ENCODE measurements around the gene ATP8B4.
"Not testable (repeated sequence)": the region's sequence is repeated elsewhere in the genome, so short reads cannot be mapped to it uniquely, and the experiment has no call there.

The ATP8B4 gene

DNA sequence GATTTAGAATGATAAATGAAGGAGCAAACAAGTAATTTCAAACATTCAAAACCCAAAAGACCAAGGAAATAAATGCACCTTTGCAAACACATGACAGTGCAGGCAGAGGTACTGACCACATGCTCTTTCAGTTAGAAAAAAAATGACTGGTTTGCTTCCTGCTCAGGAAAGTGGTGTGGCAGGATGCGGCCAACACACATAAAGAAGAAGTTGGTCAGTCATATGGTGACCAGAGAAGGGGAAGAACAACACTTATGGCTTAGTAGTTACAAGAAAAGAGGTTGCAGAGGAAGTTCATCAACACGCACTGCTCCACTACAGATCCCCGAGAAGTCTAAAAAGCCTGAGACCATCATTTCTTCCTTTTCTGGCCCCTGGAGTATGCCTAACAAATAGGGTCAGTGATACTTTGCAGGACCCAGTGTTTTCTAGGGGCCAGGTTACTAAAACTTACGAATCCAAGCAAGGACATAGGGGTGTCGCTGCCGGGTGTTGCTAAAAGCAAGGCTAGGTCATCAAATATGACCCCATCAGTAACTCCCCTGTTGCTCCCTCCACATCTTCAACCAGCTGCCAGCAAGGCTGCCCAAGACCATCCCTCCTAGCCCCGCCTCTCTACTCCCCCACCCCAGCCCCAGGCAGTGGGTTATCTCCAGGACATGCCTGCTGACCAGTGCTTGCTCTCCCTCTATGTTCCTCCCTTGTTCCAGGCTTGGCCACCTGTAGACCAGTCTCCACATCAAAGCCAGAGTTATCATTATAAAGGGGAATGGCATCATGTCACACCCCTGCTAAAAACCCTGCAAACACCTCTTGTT, 11.2 kb downstream of the ATP8B4 start:
- DNase-seq: no peak

DNA sequence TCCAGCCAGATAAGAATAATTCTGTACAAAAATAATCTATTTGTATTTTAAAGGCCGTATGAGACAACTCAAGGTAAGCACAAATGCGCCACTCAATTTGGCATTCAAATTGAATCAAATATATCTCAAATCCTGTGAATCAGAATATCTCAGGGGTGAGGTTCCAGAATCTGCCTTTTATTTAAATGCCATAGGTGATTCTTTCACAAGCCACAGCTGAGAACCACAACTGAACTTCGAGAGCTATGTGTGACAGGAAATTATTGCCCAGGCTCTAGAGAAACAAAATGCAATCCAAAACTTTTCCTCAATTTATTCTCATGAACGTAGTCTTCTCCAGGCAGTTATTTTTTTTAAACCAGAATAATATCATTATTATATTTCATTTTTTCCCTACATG, 11.9 kb downstream of the ATP8B4 start:
- no peak for DNase-seq

DNA sequence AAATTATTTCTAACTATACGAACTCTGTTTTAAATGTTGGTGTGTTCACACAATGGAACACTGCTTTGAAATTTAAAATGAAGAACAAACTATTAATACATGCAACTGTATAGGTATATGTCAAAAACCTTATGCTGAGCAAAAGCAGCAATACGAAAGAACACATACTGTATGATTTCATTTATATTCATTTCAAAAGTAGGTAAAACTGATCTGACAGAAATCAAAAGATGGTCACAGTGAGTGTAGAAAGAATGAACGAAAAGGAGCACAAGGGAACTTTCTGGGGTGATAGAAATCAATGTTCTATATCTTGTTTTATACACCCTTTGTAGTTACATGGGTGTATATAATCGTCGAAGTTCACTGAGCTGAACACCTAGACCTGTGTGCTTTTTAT, 12.6 kb downstream of the ATP8B4 start:
- DNase-seq: no peak

DNA sequence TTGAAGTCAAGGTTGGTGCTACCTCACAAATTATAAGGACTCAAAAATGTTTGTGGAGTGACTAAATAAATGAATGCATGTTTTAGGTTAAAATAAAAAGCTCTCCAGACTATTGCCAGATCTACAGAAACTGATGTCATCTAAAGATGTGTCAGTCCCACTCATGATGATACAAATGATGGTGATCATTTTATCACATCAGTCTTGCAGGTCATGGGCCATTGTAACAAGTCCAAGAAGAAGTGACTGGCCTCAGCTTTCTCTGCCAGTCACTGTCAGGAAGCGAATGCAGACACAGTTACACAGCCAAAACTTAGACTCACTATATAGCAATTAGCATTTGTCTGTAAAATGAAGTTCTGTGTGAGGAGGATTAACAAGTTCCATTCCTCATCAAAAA, 18.5 kb downstream of the ATP8B4 start:
- DNase-seq: no peak

DNA sequence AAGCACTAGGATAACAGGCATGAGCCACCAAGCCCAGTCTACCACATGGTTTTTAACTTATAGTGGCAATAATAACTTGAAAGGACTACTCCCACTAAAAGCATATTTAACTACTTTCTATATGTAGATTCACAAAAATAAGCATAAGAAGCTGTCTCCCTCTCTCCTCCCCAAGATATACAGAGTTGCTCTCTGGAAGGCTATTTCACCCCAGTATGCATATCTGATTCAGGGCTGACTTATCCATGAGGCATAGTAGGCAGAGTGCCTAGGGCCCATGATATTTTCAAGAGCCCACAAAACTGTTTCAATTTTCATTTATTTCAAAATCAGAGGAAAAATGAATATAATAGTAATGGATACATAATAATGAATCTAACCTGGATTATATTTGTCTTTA, 20.5 kb downstream of the ATP8B4 start:
- DNase-seq: no peak

DNA sequence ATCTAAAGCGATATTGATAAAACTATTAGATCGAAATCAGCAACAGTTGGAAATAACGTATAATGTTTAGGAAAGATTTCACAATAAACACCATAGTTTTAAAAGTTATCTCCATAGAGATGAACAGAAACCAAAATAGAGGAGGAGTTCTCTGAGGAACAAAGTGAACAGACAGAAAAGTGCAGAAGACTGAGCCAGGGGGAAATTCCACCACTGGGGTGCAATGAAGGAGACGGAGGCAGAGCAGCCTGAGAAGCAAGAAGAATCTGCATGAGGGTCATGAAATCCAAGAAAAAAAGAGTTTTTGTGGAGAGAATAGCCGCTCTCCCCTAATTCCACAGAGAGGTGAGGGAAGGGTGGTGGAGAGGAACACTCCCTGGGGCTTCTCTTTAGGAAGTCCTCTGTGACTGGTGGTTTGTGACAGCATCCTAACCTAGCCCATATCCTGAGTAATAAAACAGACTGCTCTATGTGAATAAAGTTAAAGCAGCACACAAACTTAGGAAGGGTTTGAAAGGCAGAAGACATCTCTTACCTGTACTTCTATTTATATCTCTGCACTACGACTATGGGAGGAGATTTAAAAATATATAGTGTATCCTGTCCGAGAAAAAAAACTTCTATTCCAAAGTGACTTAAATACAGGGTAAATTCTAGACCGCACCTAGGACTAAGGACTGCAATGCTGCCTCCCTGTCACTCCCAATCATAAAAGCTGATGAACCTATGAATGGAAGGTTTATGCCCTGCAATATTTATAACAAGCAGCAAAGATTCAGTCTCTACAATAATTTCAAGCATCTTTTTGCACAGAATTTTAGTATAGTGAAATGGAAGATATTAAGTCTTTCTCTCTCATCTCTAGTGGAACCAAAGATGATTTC, 22.9 kb downstream of the ATP8B4 start:
- DNase-seq: no peak

DNA sequence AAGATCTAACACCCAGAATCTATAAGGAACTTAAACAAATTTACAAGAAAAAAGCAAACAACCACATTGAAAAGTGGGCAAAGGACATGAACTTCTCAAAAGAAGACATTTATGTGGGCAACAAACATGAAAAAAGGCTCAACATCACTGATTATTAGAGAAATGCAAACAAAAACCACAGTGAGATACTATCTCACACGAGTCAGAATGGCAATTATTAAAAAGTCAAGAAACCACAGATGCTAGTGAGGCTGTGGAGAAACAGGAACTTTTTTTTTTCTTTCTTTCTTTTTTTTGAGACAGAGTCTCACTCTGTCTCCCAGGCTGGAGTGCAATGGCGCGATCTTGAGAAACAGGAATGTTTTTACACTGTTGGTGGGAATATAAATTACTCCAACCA, 29.6 kb downstream of the ATP8B4 start:
- not testable (repeated sequence) for DNase-seq

DNA sequence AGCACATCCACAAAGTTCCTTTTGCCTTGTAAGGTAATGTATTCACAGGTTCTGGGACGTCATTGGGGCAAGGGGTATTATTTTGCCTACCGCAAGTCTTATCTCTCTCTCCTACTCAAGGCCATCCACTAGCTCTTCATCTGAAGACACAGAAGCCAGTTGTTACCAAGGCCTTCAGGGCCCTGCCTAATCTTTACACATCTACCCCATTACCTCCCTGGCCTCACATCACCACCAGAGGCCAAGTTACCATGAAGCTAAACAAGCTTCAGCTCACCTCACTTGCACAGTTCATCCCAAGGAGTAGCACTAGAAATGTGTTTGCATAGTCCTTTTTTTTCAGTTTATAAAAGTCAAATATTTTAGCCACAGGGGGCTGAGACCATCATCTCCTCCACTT, 34.1 kb downstream of the ATP8B4 start:
- no peak for DNase-seq

DNA sequence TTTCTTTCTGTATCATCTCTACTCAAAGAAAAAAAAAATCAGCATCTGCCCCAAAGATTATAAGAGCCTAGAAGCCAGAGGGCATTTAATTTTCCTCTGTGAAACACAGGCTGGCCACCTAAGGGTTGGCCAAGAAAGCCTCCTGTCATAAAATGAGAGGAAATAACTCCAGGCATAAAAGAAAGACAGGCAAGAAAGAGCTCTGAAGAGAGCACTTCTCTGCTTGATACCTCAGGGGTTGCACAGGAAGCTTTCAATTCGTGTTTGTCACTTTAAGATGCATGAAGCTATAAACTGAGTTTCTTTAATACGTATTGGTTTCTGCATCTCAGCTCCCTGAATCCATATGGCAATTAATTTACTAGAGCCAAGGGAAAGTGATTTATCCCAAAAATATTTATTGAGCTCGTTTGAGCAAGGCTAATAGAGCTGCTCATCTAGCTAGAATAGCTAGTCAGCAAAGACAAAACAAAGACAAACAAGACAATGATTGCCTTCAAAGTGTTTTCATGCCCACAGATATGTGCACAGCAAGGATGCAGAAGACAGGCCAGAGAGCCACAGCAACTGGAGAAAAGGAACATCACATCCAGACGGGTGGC, 35.5 kb downstream of the ATP8B4 start:
- no peak for DNase-seq

DNA sequence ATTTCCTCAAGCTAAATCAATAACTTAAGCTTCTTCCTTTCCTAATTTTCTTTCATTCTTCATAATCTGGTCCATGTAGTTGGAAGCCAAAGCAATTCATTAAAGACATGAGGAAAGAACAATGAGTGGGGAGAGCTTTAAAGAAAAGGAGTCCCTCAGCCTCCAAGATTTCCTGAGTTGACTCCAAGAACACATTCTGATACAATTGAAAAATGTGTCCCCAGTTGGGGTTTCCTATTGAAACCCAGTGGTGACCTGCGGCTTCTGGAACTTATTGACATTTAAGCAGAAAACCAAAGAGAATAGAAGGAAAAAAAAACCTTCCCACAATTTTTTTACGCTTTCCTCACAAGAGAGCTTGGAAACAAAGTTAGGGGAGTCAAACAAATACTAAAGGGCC, 37.0 kb downstream of the ATP8B4 start:
- no peak for DNase-seq

DNA sequence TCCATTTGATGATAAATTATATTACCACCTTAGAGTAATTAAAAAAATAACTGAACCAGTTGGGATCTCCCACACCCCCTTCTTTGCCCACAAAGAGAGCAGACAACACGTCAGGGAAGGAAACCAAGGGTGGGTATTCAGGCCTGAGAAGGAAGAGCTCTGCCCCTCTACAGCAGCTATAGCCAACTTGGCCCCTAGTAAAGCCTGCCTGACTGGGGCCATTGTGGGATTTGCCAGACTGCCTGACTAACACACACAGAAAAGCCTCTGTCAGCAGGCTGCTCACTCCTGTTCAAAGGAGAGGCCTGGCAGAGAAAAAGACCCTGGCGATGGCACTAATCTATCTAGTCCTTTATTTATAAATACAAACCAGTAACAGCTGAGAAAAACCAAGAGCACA, 41.4 kb downstream of the ATP8B4 start:
- no peak for DNase-seq

DNA sequence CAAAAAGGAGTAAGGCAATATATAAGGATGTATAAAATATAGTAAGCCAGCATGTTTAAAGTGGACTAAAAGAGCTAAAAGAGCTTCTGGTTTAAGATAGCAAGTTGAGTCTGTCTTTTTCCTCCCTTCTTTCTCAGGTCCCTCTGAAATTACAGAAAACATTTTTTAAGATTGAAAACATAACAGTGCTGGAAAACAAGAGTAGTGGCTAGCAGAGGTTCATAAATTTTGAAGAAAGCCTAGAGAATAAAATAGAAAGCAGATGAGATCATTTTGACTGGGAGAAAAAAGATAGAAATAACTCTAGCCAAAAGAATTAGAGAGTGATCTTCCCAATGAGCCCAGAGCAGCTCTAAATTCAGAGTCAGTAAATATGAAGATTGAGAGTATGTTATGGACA, 41.9 kb downstream of the ATP8B4 start:
- DNase-seq: no peak

DNA sequence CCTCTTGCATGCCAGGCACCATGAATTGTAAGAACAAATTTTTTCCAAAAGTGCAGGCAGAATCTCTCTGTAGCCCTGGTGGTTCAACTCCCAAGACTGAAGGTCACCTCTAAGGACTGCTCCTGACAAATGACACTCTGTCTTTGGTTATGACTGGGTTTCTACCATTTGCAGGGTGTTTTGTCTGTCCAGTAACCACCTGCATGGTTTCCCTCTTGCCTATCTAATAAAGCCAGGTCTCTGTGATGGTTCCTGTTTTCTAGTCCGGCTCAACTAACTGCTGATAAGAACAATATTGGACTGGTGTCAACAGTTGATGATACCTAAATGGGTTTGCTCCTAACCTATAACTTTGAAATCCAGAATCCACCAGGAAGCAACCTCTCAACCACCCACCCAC, 43.7 kb downstream of the ATP8B4 start:
- DNase-seq: no peak

DNA sequence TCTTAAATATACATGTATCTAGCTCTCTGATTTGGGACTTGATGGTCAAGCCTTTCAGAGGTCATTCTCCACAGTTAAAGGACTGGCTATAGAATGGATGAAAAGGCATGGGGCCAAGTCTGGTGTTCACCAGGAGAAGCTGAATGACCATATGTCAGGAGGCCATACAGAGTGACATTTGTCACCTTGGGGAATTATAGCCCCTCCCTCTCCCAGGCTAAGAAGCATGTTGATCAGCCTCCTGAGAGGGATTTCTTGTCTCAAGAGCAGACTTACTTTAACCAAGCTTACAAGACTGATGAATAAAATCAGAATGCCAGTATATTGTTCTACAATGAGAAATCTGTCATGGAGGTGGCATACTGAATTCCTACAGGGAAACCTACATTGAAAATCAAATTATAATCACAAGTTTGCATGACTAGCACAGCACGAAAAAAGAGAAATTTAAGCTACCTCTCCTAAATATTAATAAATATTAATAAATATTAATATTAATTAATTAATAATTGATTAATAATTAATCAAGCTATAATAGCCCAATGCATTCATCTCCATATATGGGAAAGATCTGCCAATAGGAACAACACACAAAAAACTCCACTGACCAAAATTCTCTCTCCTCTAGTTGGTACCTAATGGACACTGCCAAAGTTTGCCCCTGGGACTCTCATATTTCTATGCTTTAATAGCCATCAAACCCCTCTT, 47.3 kb downstream of the ATP8B4 start:
- DNase-seq: peak; percentile 4

DNA sequence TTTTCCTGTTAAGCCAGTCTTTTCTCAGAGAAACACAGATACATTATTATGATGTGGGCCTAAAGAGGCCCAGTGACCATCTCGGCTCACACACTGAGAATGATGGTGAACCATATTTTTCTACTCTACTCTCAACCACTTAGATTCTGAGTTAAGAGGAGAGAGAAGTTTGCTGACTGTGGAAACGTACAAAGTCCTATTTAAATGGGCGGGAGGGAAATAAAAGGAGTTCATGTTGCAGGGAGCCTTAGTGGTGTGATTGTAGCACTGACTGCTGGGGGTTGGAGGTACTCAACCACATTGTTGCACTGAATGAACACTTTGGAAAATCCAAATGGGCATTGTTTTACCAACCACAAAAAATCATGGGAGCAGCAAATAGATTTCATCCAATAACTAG, 51.0 kb downstream of the ATP8B4 start:
- no peak for DNase-seq

DNA sequence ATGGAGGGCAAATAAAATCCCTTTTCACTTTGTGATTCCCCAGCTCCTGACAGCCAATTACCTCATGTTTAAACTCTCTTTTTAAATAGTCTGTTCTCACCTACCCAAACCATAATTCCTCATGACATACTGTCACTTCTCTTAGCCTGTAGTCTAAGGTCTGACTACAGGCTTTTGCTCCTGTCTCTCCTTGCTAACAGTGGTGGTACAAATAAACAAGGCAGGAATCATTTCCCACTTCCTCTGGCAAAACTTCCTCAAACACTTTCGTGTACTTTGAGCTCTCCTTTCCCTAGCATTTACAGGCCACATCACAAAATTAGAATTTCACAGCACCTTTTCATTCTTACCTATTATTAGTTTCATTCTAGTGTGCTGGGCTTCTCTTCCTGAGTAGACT, 51.8 kb downstream of the ATP8B4 start:
- DNase-seq: no peak

DNA sequence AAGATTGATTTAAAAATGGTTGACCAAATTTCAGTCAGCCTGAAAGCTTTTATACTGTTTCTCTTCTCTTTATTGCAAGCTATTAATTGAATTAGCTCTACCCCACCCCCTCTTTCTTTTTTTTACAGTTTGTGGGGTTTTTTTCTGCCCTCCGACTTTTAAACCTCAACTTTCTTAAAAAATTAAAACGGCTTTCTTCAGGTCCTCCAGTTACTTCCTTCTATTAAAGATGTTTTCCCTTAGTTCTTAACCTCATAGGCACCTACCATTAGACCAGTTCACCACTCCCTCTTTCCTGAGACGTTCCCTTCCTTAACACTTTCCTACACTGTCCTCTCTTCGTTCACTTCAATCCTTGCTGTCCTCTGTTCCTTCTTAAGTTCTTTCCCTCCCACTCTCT, 52.4 kb downstream of the ATP8B4 start:
- no peak for DNase-seq

DNA sequence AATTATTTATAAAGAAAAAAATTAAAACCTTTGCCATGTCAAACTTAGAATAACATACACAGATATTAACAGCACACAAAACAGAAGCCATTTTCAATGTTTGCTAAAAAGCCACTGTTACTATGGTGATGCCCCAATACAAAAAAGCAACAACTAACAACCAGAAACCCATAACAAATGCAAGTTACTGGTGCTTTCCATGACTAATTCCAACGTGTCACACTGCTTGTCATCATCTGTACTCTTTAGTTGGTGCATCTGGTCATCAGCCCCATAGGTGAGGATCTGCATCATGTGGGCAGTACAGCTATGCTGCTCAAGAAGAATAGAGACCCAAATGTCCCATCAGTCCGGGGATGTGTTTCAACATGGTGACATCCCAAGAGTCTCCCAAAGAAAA, 52.8 kb downstream of the ATP8B4 start:
- no peak for DNase-seq

DNA sequence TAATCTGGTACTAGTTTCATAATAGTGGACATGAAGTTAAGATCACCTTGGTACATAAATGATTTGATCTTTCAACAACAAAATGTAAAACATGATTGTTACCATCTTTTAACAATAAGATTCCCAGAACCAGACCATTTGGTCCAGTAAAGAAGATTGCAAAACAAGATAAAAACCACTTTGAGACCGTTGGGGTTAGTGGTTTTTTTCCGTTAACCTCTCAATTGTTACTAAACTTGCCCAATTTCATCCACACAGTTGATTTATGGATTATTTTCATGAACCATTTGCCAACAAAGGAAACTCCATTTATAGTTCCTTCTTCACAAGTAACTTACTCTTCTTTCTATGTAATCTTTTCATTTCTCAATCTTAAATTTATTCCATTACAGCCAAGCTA, 53.8 kb downstream of the ATP8B4 start:
- DNase-seq: no peak

DNA sequence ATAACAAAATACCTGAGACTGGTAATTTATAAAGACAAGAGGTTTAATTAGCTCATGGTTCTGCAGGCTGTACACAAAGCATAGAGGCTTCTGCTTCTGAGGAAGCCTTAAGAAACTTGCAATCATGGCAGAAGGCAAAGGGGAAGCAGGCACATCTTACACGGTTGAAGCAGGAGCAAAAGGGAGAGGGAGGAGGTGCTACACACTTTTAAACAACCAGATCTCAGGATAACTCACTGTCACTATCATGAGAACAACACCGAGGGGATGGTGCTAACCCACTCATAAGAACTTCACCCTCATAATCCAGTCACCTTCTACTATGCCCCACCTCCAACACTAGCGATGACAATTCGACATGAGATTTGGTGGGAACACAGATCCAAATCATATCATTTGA, 54.4 kb downstream of the ATP8B4 start:
- DNase-seq: no peak

DNA sequence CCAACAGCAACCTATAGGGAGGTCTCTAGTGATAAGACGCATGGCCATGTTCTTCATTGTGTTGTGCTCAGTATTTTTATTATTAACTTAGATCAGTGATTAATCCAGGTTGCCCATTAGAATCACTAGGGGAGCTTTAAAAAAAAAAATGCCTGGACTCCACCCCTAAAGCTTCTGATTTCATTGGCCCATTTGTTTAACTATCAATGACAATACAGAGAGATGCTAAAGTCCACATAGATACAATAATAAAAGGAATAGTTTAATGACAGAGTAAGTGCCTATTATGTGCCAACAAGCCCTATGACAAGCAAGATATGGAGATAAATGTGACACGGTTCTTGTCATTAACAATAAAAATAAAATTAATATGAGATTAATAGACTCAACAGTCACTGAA, 55.8 kb downstream of the ATP8B4 start:
- DNase-seq: no peak

DNA sequence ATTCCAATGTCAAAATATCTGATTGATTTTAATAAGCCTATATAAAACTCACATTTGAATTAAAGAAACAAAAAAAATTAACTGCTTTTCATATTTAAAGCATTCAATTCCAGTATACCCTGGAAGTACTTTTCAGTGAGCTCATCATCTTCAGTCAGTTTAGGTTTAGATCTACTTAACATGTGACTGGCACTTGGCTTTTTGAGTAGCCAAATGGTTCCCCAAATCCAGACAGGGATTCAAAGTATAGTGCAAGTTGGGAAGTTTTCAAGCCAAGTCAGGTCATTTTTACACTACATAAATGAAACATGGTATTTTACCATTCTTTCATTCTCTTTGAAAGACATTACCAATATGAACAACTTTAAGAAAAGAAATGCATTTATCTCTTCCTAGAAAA, 57.5 kb downstream of the ATP8B4 start:
- DNase-seq: no peak

DNA sequence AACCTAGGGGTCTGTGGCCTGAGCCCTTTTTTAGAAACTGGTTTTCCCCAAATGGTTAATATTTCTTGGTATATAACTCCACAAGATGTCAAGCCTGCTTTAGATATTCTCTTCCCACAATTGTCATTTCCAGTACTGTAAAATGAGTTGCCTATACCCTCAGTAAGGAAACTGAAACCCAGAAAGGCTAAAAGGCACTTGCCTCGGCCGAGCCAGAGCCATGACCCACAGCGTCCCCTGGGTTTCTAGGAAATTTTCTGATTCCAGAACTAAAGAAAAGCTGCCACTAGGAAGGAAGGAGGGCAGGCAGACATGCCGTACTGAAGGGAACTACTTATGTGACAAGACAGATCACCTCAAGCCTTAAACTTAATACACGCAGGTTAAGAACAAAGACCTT, 59.1 kb downstream of the ATP8B4 start:
- no peak for DNase-seq
